Measurements from ENCODE around the gene CD300LB.

DNA sequence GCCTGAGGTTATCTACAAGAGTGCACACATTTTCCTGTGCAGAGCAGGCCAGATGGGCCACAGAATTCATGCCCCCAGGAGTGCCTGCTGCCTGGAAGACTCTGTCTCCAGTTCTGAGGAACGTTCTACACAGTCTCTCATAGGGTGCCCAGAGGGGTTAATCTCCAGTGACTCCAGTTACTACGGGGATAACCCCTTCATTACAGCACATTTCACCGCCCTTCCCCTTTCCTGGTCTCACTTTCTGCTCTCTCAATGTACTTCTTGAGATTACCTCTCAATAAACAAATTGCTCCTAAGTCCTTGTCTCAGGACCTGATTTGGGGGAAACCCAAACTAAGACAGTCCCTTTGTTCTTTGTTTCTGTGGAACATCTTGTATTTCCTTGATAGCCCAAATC, 30.3 kb upstream of the CD300LB start:
- TF ChIP-seq, protein P1, sequence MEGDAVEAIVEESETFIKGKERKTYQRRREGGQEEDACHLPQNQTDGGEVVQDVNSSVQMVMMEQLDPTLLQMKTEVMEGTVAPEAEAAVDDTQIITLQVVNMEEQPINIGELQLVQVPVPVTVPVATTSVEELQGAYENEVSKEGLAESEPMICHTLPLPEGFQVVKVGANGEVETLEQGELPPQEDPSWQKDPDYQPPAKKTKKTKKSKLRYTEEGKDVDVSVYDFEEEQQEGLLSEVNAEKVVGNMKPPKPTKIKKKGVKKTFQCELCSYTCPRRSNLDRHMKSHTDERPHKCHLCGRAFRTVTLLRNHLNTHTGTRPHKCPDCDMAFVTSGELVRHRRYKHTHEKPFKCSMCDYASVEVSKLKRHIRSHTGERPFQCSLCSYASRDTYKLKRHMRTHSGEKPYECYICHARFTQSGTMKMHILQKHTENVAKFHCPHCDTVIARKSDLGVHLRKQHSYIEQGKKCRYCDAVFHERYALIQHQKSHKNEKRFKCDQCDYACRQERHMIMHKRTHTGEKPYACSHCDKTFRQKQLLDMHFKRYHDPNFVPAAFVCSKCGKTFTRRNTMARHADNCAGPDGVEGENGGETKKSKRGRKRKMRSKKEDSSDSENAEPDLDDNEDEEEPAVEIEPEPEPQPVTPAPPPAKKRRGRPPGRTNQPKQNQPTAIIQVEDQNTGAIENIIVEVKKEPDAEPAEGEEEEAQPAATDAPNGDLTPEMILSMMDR (IDR thresholded peaks at IDR 0.05) = no peak
- TF ChIP-seq POLR2AphosphoS5 (IDR thresholded peaks at IDR 0.05) (no peak), EP300 (IDR thresholded peaks at IDR 0.05; ENCODE audit: low read depth) (no peak)

Measured in transverse colon (tissue), 4 donors.